Ishikawa (cell line): Measurements from ENCODE around the gene NDUFAF7.

ENCODE experiments used
- CEBPB ChIP-seq: IDR thresholded peaks from 2 replicates; pipeline ENCODE4 v1.6.1; 2012
- CREB1 ChIP-seq: IDR thresholded peaks from 2 replicates; pipeline ENCODE4 v1.6.1; 2012; ENCODE audit warnings: low read depth
- EP300 ChIP-seq: IDR thresholded peaks from 2 replicates; pipeline ENCODE4 v1.6.1; 2012; ENCODE audit warnings: borderline replicate concordance
- FOXM1 ChIP-seq: IDR thresholded peaks from 2 replicates; pipeline ENCODE4 v1.6.1; 2012; ENCODE audit warnings: low read depth, borderline replicate concordance
- NFIC ChIP-seq: IDR thresholded peaks from 2 replicates; pipeline ENCODE4 v1.6.1; 2012
- RAD21 ChIP-seq: IDR thresholded peaks from 2 replicates; pipeline ENCODE4 v1.6.1; 2012; ENCODE audit warnings: low read depth
- TAF1 ChIP-seq: IDR thresholded peaks from 2 replicates; pipeline ENCODE4 v1.6.1; 2012; ENCODE audit warnings: low read depth, mild to moderate bottlenecking
- YY1 ChIP-seq: IDR thresholded peaks from 2 replicates; pipeline ENCODE4 v1.6.1; 2012; ENCODE audit warnings: low read depth
- ZBTB7A ChIP-seq: IDR thresholded peaks from 2 replicates; pipeline ENCODE4 v1.6.1; 2012; ENCODE audit warnings: low read depth
- TF ChIP-seq, protein P1 (sequence below): IDR thresholded peaks from 2 replicates; pipeline ENCODE4 v1.6.1; 2012
- TF ChIP-seq, protein P2 (sequence below): IDR thresholded peaks from 2 replicates; pipeline ENCODE4 v1.6.1; 2012; ENCODE audit warnings: low read depth, mild to moderate bottlenecking
- TF ChIP-seq, protein P3 (sequence below): IDR thresholded peaks from 2 replicates; pipeline ENCODE4 v1.6.1; 2012

DNA sequence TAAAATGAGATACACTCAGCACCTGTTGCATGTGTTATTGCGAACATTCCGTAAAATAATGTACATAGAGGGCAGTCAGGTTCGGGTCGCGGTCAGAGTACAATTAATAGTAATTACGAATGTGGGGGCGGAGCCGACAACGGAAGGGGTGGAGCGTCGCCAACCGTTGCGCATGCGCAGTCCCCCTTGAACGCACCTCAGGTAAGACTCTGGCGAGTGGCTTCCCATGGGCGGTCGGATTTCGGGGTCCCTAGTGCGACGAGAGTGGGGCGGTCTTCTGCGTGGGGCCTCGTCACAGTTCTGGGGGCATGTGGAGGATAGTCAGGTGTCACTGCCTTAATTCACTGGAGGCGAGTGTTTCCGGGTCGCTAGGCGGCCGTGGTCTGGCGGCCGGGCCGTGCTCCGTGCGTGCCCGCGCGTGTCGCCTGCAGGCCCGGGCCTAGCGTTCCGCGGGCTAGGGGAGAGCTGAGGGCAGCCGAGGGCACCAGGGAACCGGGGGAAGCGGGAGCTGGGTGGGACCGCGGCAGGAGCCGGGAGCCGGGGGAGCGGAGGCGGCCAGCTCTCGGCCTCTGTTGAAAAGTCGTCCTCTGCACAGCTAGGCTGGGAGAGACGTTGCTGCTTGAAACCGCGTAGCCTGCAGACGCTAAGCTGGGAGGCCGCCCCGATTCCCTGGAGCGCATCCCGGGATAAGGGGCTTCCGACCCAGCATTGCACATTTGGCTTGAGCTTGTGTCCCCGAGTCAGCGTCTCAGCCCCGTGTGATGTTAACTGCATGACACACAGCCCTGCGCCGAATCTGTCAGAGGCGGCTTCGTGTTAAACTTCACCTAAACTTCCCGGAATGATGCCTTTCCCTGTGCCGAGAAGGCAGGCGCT is 34.9 kb upstream of the NDUFAF7 start, which contains the start of gene CEBPZOS:
- TF ChIP-seq, protein P1, sequence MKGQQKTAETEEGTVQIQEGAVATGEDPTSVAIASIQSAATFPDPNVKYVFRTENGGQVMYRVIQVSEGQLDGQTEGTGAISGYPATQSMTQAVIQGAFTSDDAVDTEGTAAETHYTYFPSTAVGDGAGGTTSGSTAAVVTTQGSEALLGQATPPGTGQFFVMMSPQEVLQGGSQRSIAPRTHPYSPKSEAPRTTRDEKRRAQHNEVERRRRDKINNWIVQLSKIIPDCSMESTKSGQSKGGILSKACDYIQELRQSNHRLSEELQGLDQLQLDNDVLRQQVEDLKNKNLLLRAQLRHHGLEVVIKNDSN: 0 out of 2 replicates have a peak, but pooled peaks have one; percentile 8
- TF ChIP-seq, protein P2, sequence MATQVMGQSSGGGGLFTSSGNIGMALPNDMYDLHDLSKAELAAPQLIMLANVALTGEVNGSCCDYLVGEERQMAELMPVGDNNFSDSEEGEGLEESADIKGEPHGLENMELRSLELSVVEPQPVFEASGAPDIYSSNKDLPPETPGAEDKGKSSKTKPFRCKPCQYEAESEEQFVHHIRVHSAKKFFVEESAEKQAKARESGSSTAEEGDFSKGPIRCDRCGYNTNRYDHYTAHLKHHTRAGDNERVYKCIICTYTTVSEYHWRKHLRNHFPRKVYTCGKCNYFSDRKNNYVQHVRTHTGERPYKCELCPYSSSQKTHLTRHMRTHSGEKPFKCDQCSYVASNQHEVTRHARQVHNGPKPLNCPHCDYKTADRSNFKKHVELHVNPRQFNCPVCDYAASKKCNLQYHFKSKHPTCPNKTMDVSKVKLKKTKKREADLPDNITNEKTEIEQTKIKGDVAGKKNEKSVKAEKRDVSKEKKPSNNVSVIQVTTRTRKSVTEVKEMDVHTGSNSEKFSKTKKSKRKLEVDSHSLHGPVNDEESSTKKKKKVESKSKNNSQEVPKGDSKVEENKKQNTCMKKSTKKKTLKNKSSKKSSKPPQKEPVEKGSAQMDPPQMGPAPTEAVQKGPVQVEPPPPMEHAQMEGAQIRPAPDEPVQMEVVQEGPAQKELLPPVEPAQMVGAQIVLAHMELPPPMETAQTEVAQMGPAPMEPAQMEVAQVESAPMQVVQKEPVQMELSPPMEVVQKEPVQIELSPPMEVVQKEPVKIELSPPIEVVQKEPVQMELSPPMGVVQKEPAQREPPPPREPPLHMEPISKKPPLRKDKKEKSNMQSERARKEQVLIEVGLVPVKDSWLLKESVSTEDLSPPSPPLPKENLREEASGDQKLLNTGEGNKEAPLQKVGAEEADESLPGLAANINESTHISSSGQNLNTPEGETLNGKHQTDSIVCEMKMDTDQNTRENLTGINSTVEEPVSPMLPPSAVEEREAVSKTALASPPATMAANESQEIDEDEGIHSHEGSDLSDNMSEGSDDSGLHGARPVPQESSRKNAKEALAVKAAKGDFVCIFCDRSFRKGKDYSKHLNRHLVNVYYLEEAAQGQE: no peak
- TF ChIP-seq RAD21: no peak
- TF ChIP-seq ZBTB7A: no peak
- peak; percentile 84 for TF ChIP-seq TAF1
- TF ChIP-seq, protein P3, sequence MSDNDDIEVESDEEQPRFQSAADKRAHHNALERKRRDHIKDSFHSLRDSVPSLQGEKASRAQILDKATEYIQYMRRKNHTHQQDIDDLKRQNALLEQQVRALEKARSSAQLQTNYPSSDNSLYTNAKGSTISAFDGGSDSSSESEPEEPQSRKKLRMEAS: peak; percentile 86
- TF ChIP-seq FOXM1: no peak
- TF ChIP-seq CEBPB: no peak
- TF ChIP-seq YY1: no peak
- TF ChIP-seq CREB1: no peak
- no peak for TF ChIP-seq EP300
- no peak for TF ChIP-seq NFIC
